Lower lobe of right lung (tissue), 2 donors: ENCODE results near the gene ATXN7L1. TPM values are rescaled to one million over a fixed set of nuclear protein-coding genes. Genes with fewer than 3 reads are reported as not detected.
"Not testable (repeated sequence)": the region's sequence is repeated elsewhere in the genome, so short reads cannot be mapped to it uniquely, and the experiment has no call there.

ENCODE experiments used
- ATAC-seq, 2 donors: fragments of 200-7000 bp; cut with Tn5 transposase; one replicate each; pipeline ENCODE4 v1.9.1; 2020 to 2022; ENCODE audit warnings: mild to moderate bottlenecking in 2 of 2, moderate library complexity in 2 of 2
- DNase-seq: peaks from one replicate; pipeline ENCODE4 v3.0.0-alpha.2; 2020
- H3K27ac ChIP-seq: fragments of 200-600 bp; one replicate; pipeline ENCODE4 v1.8.0; 2022
- H3K27me3 ChIP-seq: fragments of 200-600 bp; one replicate; pipeline ENCODE4 v1.8.0; 2022; ENCODE audit warnings: low read depth
- H3K36me3 ChIP-seq: fragments of 200-600 bp; one replicate; pipeline ENCODE4 v1.8.0; 2022; ENCODE audit warnings: mild to moderate bottlenecking
- H3K4me1 ChIP-seq: fragments of 200-600 bp; one replicate; pipeline ENCODE4 v1.8.0; 2022
- H3K4me3 ChIP-seq: fragments of 200-600 bp; one replicate; pipeline ENCODE4 v1.8.0; 2022; ENCODE audit warnings: mild to moderate bottlenecking
- H3K9me3 ChIP-seq: fragments of 200-600 bp; one replicate; pipeline ENCODE4 v1.8.0; 2022
- CTCF ChIP-seq: fragments of 200-600 bp; IDR thresholded peaks from one replicate; pipeline ENCODE4 v1.8.0; 2022; ENCODE audit warnings: antibody characterized with exemption, mild to moderate bottlenecking
- intact Hi-C: fragments of 100-400 bp; cut with DNase I; formaldehyde crosslinking; loops from one replicate; pipeline ENCODE4 v1.11.0; 2022
- total RNA-seq: library from RNA; stranded (reverse); fragmentation: NEBNext Ultra II Directional; extraction: Animal tissue kit (Norgen Biotek cat#: 25700); gene quantifications from one replicate; pipeline ENCODE4 v1.2.1, GENCODE V29; 2021
- donor health status: DM: no; HTN: yes; CAD: no; lungs with severe emphysema.

The ATXN7L1 gene
- total RNA-seq, 1 donor from 2014 or later, result 17.7 TPM

DNA sequence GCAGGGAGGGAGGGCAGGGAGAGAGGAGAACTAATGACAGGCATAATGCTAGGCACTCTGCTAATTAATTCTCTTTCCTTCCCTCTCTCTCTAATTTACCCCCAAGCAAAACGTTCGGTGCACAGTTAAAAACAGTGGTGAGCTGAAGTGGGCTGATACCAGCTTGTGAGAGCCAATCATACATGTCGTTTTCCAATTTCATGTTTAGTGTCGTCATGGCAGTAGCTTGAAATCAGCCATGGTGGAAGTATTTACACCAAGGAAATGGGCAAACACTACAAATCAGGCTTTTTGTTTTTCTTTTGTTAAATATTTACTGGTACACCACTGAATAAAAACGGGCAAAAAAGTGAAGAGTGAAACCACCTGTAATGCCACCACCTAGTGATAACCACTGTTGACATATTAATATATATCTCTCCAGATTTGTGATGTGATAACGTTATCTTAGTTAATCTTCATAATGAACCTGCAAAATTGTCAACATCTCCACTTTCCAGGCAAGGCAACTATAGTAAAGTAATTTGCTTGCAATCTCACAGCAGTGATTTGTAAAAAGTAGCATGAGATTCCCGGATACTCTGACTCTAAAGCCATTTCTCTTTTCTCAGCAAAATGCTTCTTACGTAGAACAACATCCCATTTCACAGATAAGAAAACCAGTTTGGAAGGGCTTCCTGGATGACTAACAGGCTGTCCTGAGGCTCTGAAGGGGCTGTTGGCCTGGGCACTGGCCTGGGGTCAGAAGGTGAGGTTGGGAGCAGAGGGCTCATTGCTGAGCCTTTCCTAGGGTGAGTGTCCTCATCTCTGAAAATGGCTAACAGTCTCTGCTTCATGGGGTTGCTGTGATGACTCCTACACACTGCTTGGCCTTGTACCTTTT lies 83.7 kb downstream of the ATXN7L1 start:
- Histone ChIP-seq H3K9me3 (no peaks in the 10 kb centered on the region), H3K36me3 (peaks cover 3% of the 10 kb centered on the region), H3K27ac (no peak overlapping the region), H3K27me3 (no peaks in the 10 kb centered on the region), H3K4me1 (no peaks in the 10 kb centered on the region), H3K4me3 (no peak overlapping the region)
- TF ChIP-seq CTCF, result no peak
- intact Hi-C loops, result no loop called here
- ATAC-seq, result no peak
- DNase-seq, result no peak

GRCh38 chr7:105791926-105792325 lies 84.5 kb downstream of the ATXN7L1 start:
- intact Hi-C loops, result no loop called here
- Histone ChIP-seq H3K4me3 (no peak overlapping the region), H3K36me3 (peaks cover 6% of the 10 kb centered on the region)

GRCh38 chr7:105790996-105791395 lies 85.4 kb downstream of the ATXN7L1 start:
- Histone ChIP-seq H3K4me1 (no peaks in the 10 kb centered on the region), H3K27ac (no peak overlapping the region), H3K4me3 (no peak overlapping the region), H3K36me3 (peaks cover 9% of the 10 kb centered on the region), H3K9me3 (no peaks in the 10 kb centered on the region), H3K27me3 (no peaks in the 10 kb centered on the region)
- intact Hi-C loops, result no loop called here
- no peak for DNase-seq
- ATAC-seq, result no peak
- no peak for TF ChIP-seq CTCF

More at GRCh38 chr7:105791926-105792325, 84.5 kb downstream of the ATXN7L1 start:
- Histone ChIP-seq H3K4me1 (no peaks in the 10 kb centered on the region), H3K9me3 (no peaks in the 10 kb centered on the region), H3K27ac (no peak overlapping the region), H3K27me3 (no peaks in the 10 kb centered on the region)
- DNase-seq, result no peak
- TF ChIP-seq CTCF, result no peak
- ATAC-seq, result no peak

- H3K9me3 ChIP-seq, H3K27ac ChIP-seq, ATAC-seq, H3K4me3 ChIP-seq, intact Hi-C loops, H3K4me1 ChIP-seq, H3K36me3 ChIP-seq, H3K27me3 ChIP-seq, DNase-seq: not testable (repeated sequence)
These were observed 85.9 kb downstream of the ATXN7L1 start for GRCh38 chr7:105790452-105790851.

GRCh38 chr7:105788816-105789349 lies 87.5 kb downstream of the ATXN7L1 start:
- Histone ChIP-seq H3K4me3 (no peak overlapping the region), H3K36me3 (peaks cover 9% of the 10 kb centered on the region), H3K9me3 (no peaks in the 10 kb centered on the region), H3K27me3 (no peaks in the 10 kb centered on the region), H3K27ac (no peak overlapping the region), H3K4me1 (no peaks in the 10 kb centered on the region)
- DNase-seq (no peak), ATAC-seq (no peak)
- TF ChIP-seq CTCF, result no peak
- intact Hi-C loops, result no loop called here

- no peak for ATAC-seq
- H3K9me3 ChIP-seq, result no peaks in the 10 kb centered on the region
- no peaks in the 10 kb centered on the region for H3K4me1 ChIP-seq
- H3K36me3 ChIP-seq, result peaks cover 9% of the 10 kb centered on the region
- H3K4me3 ChIP-seq, result no peak overlapping the region
- TF ChIP-seq CTCF, result no peak
- H3K27ac ChIP-seq, result no peak overlapping the region
- intact Hi-C loops, result no loop called here
- DNase-seq, result no peak
- no peaks in the 10 kb centered on the region for H3K27me3 ChIP-seq
These were observed 88.0 kb downstream of the ATXN7L1 start for GRCh38 chr7:105788356-105788755.
